ENCODE measurements around the gene MTRF1L.
"Not testable (repeated sequence)": the region's sequence is repeated elsewhere in the genome, so short reads cannot be mapped to it uniquely, and the experiment has no call there.

Gene MTRF1L

GRCh38 chr6:152966168-152966894 lies 36.2 kb downstream of the MTRF1L start:
- not testable (repeated sequence) for DNase-seq

- DNase-seq: no peak
Observed at GRCh38 chr6:152959333-152959732, 43.2 kb downstream of the MTRF1L start.

DNA sequence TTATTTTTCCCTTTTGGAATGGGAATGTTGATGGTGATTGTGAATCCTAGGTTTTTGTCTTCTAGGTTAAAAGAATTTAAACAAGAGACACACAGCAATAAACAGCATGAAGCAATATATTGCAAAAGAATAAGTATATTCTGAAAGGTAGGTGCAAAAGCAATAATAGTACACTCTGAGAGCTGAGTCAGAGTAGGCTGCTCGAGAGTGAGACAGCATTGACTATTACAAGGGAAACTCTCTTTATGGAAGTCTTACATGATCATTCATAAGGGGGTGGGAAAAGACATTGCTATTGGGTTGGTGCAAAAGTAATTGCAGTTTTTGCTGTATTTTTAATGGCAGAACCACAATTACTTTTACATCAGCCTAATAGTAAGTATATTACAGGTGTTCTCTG lies 44.7 kb downstream of the MTRF1L start:
- DNase-seq: no peak

GRCh38 chr6:152954443-152954842 lies 48.1 kb downstream of the MTRF1L start:
- peak; percentile 22 for DNase-seq

- peak; percentile 44 for DNase-seq
Observed at GRCh38 chr6:152952866-152953509, 49.5 kb downstream of the MTRF1L start.

GRCh38 chr6:152952045-152952444 lies 50.5 kb downstream of the MTRF1L start:
- no peak for DNase-seq

DNA sequence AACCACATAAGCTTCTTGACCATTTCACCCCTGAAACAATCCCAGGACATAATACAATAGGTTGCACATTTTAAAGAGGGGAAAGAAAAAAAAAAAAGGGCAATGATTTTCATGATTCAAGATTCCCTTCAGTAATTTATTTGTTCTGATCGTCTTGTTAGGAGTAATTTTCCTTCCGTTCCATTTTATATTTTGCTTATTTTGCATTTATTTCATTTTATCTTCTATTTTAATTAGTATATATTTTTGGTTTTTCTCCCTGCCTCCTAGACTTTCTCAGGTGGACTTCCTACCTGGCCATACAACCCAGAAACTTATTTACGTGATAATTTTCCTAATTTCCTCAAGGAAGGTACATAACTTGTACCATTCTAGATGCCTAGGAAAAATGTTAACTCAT lies 52.3 kb downstream of the MTRF1L start:
- DNase-seq: no peak

GRCh38 chr6:152948150-152948768 lies 54.2 kb downstream of the MTRF1L start:
- peak; percentile 64 for DNase-seq

- no peak for DNase-seq
Observed at GRCh38 chr6:152946995-152947394, 55.5 kb downstream of the MTRF1L start.

DNA sequence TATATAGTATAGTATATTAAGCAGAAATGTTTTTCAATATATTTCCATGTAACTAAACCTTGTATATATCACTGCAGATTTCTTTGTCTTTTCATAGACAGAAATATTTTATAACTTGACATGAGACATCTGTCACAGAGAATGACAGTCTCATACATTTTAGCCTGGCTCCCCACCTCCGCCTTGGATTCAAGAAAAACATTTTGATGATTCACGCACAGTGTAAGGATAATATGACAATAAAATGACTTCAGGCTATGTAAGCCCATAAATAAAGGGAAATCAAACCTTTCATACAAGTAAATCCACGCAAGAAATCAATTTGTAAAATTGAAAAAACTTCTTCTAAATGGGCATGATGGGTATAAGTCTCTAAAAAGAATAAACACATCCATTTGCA lies 56.0 kb downstream of the MTRF1L start:
- DNase-seq: no peak

GRCh38 chr6:152943260-152943897 lies 59.1 kb downstream of the MTRF1L start:
- DNase-seq: no peak

DNA sequence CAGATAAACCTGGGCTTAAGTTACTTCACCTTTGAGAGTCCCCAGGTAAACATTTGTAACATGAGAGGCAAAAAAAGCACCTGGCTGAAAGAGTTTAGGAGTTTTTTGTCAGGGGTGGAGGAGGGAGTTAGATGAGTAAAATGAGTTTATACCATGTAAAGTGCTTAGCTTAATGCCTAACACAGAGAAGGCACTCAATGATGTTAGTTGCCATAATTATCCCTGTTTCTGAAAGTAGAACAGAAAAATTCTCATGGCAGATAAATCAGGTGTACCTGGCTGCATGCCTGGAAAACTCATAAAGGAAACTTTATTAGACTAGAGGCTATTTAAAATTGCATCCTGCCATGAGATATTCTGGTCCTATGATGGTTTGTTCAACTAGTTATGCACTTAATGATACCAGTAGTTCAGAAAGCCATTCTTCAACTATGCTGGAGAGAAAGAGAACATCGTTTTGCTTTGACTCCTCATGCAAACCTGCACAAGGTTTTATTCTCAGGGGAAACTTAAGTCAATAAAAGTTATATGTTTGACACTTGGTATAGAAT lies 60.1 kb downstream of the MTRF1L start:
- DNase-seq: peak; percentile 45

- no peak for DNase-seq
Observed at GRCh38 chr6:152941746-152942145, 60.8 kb downstream of the MTRF1L start.

Measured in NCI-H1105 treated with DMSO at 0.1 percent for 48 hours (cell line).